ENCODE measurements around the gene LRRC4C. TPM values are rescaled to one million over a fixed set of nuclear protein-coding genes. Genes with fewer than 3 reads are reported as not detected.

The LRRC4C gene
- total RNA-seq, 1 experiment from 2014 or later = not detected

GRCh38 chr11:40337118-40337517, 1122.3 kb downstream of the LRRC4C start:
- in situ Hi-C loops (cut with HindIII; ENCODE audit: low pct_unique_long_range_greater_than_20kb, low sequenced_read_pairs) = no loop called here
- no peak for DNase-seq (ENCODE audit: low read depth)

- DNase-seq (ENCODE audit: low read depth) = peak; percentile 94
- in situ Hi-C loops (cut with HindIII; ENCODE audit: low pct_unique_long_range_greater_than_20kb, low sequenced_read_pairs) = no loop called here
Observed at GRCh38 chr11:40328890-40329614, 1130.4 kb downstream of the LRRC4C start.

- in situ Hi-C loops (cut with HindIII; ENCODE audit: low pct_unique_long_range_greater_than_20kb, low sequenced_read_pairs) = no loop called here
- no peak for DNase-seq (ENCODE audit: low read depth)
Observed at GRCh38 chr11:40323241-40323640, 1136.2 kb downstream of the LRRC4C start.

- in situ Hi-C loops (cut with HindIII; ENCODE audit: low pct_unique_long_range_greater_than_20kb, low sequenced_read_pairs) = no loop called here
- no peak for DNase-seq (ENCODE audit: low read depth)
Observed at GRCh38 chr11:40321537-40321936, 1137.9 kb downstream of the LRRC4C start.

- DNase-seq (ENCODE audit: low read depth) = no peak
- in situ Hi-C loops (cut with HindIII; ENCODE audit: low pct_unique_long_range_greater_than_20kb, low sequenced_read_pairs) = no loop called here
Observed at GRCh38 chr11:40316171-40316570, 1143.3 kb downstream of the LRRC4C start.

- no peak for DNase-seq (ENCODE audit: low read depth)
- in situ Hi-C loops (cut with HindIII; ENCODE audit: low pct_unique_long_range_greater_than_20kb, low sequenced_read_pairs) = no loop called here
Observed at GRCh38 chr11:40315122-40315521, 1144.3 kb downstream of the LRRC4C start.

- in situ Hi-C loops (cut with HindIII; ENCODE audit: low pct_unique_long_range_greater_than_20kb, low sequenced_read_pairs) = no loop called here
- DNase-seq (ENCODE audit: low read depth) = no peak
Observed at GRCh38 chr11:40314327-40314726, 1145.1 kb downstream of the LRRC4C start.

GRCh38 chr11:40306938-40307548, 1152.4 kb downstream of the LRRC4C start:
- in situ Hi-C loops (cut with HindIII; ENCODE audit: low pct_unique_long_range_greater_than_20kb, low sequenced_read_pairs) = no loop called here
- DNase-seq (ENCODE audit: low read depth) = peak; percentile 23

GRCh38 chr11:40302669-40303068, 1156.8 kb downstream of the LRRC4C start:
- in situ Hi-C loops (cut with HindIII; ENCODE audit: low pct_unique_long_range_greater_than_20kb, low sequenced_read_pairs) = no loop called here
- DNase-seq (ENCODE audit: low read depth) = no peak

- in situ Hi-C loops (cut with HindIII; ENCODE audit: low pct_unique_long_range_greater_than_20kb, low sequenced_read_pairs) = no loop called here
- no peak for DNase-seq (ENCODE audit: low read depth)
Observed at GRCh38 chr11:40295466-40295865, 1164.0 kb downstream of the LRRC4C start.

GRCh38 chr11:40294741-40295140, 1164.7 kb downstream of the LRRC4C start:
- in situ Hi-C loops (cut with HindIII; ENCODE audit: low pct_unique_long_range_greater_than_20kb, low sequenced_read_pairs) = no loop called here
- DNase-seq (ENCODE audit: low read depth) = no peak

- no peak for DNase-seq (ENCODE audit: low read depth)
- in situ Hi-C loops (cut with HindIII; ENCODE audit: low pct_unique_long_range_greater_than_20kb, low sequenced_read_pairs) = no loop called here
Observed at GRCh38 chr11:40294349-40294735, 1165.1 kb downstream of the LRRC4C start.

GRCh38 chr11:40293655-40294348, 1165.7 kb downstream of the LRRC4C start:
- DNase-seq (ENCODE audit: low read depth) = peak; percentile 80
- in situ Hi-C loops (cut with HindIII; ENCODE audit: low pct_unique_long_range_greater_than_20kb, low sequenced_read_pairs) = no loop called here

GRCh38 chr11:40292721-40293508, 1166.5 kb downstream of the LRRC4C start:
- in situ Hi-C loops (cut with HindIII; ENCODE audit: low pct_unique_long_range_greater_than_20kb, low sequenced_read_pairs) = no loop called here
- DNase-seq (ENCODE audit: low read depth) = no peak

- in situ Hi-C loops (cut with HindIII; ENCODE audit: low pct_unique_long_range_greater_than_20kb, low sequenced_read_pairs) = no loop called here
- no peak for DNase-seq (ENCODE audit: low read depth)
Observed at GRCh38 chr11:40291741-40292140, 1167.7 kb downstream of the LRRC4C start.

- in situ Hi-C loops (cut with HindIII; ENCODE audit: low pct_unique_long_range_greater_than_20kb, low sequenced_read_pairs) = no loop called here
- DNase-seq (ENCODE audit: low read depth) = no peak
Observed at GRCh38 chr11:40291329-40291728, 1168.1 kb downstream of the LRRC4C start.

GRCh38 chr11:40290171-40290631, 1169.3 kb downstream of the LRRC4C start:
- no peak for DNase-seq (ENCODE audit: low read depth)
- in situ Hi-C loops (cut with HindIII; ENCODE audit: low pct_unique_long_range_greater_than_20kb, low sequenced_read_pairs) = no loop called here

- no peak for DNase-seq (ENCODE audit: low read depth)
- in situ Hi-C loops (cut with HindIII; ENCODE audit: low pct_unique_long_range_greater_than_20kb, low sequenced_read_pairs) = no loop called here
Observed at GRCh38 chr11:40289370-40289769, 1170.1 kb downstream of the LRRC4C start.
